HCT116 (cell line): ENCODE data around the gene KRT79.

Experiments
- EZH2 ChIP-seq: fragments of 200-600 bp; sonication (generic); IDR thresholded peaks from 2 replicates; pipeline ENCODE4 v1.6.1; 2017; ENCODE audit warnings: antibody characterized with exemption, mixed run types
- EZH2phosphoT487 ChIP-seq: fragments of 200-600 bp; IDR thresholded peaks from 2 replicates; pipeline ENCODE4 v1.6.1; 2018; ENCODE audit warnings: antibody characterized with exemption, borderline replicate concordance
- SRF ChIP-seq: IDR thresholded peaks from 2 replicates; pipeline ENCODE4 v1.6.1; 2012; ENCODE audit warnings: low read depth
- TF ChIP-seq, protein P1 (sequence below), 3 experiments: fragments of 200-600 bp in 1 of 3; sonication (generic) in 1 of 3; IDR thresholded peaks in 2 of 3; conservative IDR thresholded peaks in 1 of 3; 2 replicates each; pipeline ENCODE4 v1.5.1; 2012 to 2017; ENCODE audit warnings: low read depth in 2 of 3, low read length in 2 of 3, antibody characterized with exemption in 1 of 3, borderline replicate concordance in 1 of 3, control low read depth in 1 of 3, mild to moderate bottlenecking in 1 of 3, mixed read lengths in 1 of 3, mixed run types in 1 of 3, moderate library complexity in 1 of 3; ENCODE audit not compliant: insufficient read depth in 1 of 3
- TF ChIP-seq, protein P2 (sequence below): IDR thresholded peaks from 2 replicates; pipeline ENCODE4 v1.6.1; 2012; ENCODE audit warnings: low read depth

GRCh38 chr12:52821826-52822660 is 12.1 kb downstream of the KRT79 start:
- no peak for TF ChIP-seq EZH2phosphoT487
- TF ChIP-seq, protein P1, sequence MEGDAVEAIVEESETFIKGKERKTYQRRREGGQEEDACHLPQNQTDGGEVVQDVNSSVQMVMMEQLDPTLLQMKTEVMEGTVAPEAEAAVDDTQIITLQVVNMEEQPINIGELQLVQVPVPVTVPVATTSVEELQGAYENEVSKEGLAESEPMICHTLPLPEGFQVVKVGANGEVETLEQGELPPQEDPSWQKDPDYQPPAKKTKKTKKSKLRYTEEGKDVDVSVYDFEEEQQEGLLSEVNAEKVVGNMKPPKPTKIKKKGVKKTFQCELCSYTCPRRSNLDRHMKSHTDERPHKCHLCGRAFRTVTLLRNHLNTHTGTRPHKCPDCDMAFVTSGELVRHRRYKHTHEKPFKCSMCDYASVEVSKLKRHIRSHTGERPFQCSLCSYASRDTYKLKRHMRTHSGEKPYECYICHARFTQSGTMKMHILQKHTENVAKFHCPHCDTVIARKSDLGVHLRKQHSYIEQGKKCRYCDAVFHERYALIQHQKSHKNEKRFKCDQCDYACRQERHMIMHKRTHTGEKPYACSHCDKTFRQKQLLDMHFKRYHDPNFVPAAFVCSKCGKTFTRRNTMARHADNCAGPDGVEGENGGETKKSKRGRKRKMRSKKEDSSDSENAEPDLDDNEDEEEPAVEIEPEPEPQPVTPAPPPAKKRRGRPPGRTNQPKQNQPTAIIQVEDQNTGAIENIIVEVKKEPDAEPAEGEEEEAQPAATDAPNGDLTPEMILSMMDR (IDR thresholded peaks at IDR 0.05 in 2 of 3, conservative IDR thresholded peaks at IDR 0.05 in 1 of 3; ENCODE audit: borderline replicate concordance in 1 of 3, insufficient read depth in 1 of 3, low read depth in 2 of 3, low read length in 2 of 3) = no peak
- TF ChIP-seq EZH2 = no peak
- no peak for TF ChIP-seq SRF
- TF ChIP-seq, protein P2, sequence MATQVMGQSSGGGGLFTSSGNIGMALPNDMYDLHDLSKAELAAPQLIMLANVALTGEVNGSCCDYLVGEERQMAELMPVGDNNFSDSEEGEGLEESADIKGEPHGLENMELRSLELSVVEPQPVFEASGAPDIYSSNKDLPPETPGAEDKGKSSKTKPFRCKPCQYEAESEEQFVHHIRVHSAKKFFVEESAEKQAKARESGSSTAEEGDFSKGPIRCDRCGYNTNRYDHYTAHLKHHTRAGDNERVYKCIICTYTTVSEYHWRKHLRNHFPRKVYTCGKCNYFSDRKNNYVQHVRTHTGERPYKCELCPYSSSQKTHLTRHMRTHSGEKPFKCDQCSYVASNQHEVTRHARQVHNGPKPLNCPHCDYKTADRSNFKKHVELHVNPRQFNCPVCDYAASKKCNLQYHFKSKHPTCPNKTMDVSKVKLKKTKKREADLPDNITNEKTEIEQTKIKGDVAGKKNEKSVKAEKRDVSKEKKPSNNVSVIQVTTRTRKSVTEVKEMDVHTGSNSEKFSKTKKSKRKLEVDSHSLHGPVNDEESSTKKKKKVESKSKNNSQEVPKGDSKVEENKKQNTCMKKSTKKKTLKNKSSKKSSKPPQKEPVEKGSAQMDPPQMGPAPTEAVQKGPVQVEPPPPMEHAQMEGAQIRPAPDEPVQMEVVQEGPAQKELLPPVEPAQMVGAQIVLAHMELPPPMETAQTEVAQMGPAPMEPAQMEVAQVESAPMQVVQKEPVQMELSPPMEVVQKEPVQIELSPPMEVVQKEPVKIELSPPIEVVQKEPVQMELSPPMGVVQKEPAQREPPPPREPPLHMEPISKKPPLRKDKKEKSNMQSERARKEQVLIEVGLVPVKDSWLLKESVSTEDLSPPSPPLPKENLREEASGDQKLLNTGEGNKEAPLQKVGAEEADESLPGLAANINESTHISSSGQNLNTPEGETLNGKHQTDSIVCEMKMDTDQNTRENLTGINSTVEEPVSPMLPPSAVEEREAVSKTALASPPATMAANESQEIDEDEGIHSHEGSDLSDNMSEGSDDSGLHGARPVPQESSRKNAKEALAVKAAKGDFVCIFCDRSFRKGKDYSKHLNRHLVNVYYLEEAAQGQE = no peak
